A549 (cell line): ENCODE data around the gene IL4R.

ENCODE experiments used
- EP300 ChIP-seq, 2 experiments: fragments of >200 bp; sonication (Bioruptor Twin); formaldehyde crosslinking; IDR thresholded peaks; 2 replicates in 1 of 2; 3 replicates in 1 of 2; pipeline ENCODE4 v1.6.1; 2016 to 2017
- FOSL2 ChIP-seq, 2 experiments: fragments of 450-650 bp in 1 of 2; fragments of >200 bp in 1 of 2; sonication (Bioruptor Twin) in 1 of 2; formaldehyde crosslinking; IDR thresholded peaks; 2 replicates each; pipeline versions ENCODE4 v1.5.0 to v1.6.1; 2016 to 2020; ENCODE audit warnings: mild to moderate bottlenecking in 1 of 2, moderate library complexity in 1 of 2
- JUN ChIP-seq, 2 experiments: fragments of >200 bp; sonication (Bioruptor Twin); formaldehyde crosslinking; IDR thresholded peaks; 2 replicates in 1 of 2; 3 replicates in 1 of 2; pipeline ENCODE4 v1.6.1; 2016 to 2017
- RAD21 ChIP-seq, 2 experiments: fragments of >200 bp in 1 of 2; sonication (Bioruptor Twin) in 1 of 2; formaldehyde crosslinking in 1 of 2; IDR thresholded peaks in 1 of 2; conservative IDR thresholded peaks in 1 of 2; 2 replicates in 1 of 2; 3 replicates in 1 of 2; pipeline ENCODE4 v1.6.1; 2012 to 2018; ENCODE audit warnings: inconsistent platforms in 1 of 2
- SMC3 ChIP-seq: fragments of >200 bp; sonication (Bioruptor Twin); formaldehyde crosslinking; IDR thresholded peaks from 3 replicates; pipeline ENCODE4 v1.6.1; 2018; ENCODE audit warnings: inconsistent platforms
- TP53 ChIP-seq: fragments of 250-450 bp; sonication (Bioruptor Pico); IDR thresholded peaks from 2 replicates; pipeline ENCODE4 v1.5.0; 2021; ENCODE audit warnings: mild to moderate bottlenecking, moderate library complexity
- TF ChIP-seq, protein P1 (sequence below): fragments of >200 bp; sonication (Bioruptor Twin); formaldehyde crosslinking; IDR thresholded peaks from 3 replicates; pipeline ENCODE4 v1.5.1; 2016
- TF ChIP-seq, protein P2 (sequence below): fragments of 450-650 bp; IDR thresholded peaks from 2 replicates; pipeline ENCODE4 v1.6.1; 2014; ENCODE audit warnings: antibody characterized with exemption
- TF ChIP-seq, protein P3 (sequence below): fragments of 150-350 bp; IDR thresholded peaks from 2 replicates; pipeline ENCODE4 v1.6.1; 2014; ENCODE audit warnings: low read depth, mild to moderate bottlenecking, low read length

DNA sequence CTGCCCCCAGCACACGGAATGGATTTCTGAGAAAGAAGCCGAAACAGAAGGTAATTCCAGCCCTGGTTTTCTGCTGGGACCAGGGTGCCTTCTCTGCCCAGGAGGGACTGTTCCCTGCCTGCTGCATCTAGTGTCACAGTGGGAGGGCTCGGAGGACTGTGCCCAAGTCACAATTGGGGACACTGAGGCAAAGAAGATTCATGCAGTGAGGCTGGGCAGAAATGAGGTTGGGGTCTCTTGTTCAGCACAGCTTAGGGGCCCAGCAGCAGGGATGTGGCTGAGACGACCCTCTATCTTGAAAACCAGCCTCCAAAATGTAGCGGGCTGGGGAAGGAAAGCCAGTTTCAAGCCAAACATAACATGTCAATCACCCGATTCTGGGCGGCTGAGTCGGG is 88.8 kb downstream of the IL4R start:
- TF ChIP-seq, protein P1, sequence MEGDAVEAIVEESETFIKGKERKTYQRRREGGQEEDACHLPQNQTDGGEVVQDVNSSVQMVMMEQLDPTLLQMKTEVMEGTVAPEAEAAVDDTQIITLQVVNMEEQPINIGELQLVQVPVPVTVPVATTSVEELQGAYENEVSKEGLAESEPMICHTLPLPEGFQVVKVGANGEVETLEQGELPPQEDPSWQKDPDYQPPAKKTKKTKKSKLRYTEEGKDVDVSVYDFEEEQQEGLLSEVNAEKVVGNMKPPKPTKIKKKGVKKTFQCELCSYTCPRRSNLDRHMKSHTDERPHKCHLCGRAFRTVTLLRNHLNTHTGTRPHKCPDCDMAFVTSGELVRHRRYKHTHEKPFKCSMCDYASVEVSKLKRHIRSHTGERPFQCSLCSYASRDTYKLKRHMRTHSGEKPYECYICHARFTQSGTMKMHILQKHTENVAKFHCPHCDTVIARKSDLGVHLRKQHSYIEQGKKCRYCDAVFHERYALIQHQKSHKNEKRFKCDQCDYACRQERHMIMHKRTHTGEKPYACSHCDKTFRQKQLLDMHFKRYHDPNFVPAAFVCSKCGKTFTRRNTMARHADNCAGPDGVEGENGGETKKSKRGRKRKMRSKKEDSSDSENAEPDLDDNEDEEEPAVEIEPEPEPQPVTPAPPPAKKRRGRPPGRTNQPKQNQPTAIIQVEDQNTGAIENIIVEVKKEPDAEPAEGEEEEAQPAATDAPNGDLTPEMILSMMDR: no peak
- no peak for TF ChIP-seq EP300 (IDR thresholded peaks at IDR 0.05)
- TF ChIP-seq, protein P2, sequence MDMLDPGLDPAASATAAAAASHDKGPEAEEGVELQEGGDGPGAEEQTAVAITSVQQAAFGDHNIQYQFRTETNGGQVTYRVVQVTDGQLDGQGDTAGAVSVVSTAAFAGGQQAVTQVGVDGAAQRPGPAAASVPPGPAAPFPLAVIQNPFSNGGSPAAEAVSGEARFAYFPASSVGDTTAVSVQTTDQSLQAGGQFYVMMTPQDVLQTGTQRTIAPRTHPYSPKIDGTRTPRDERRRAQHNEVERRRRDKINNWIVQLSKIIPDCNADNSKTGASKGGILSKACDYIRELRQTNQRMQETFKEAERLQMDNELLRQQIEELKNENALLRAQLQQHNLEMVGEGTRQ: no peak
- TF ChIP-seq, protein P3, sequence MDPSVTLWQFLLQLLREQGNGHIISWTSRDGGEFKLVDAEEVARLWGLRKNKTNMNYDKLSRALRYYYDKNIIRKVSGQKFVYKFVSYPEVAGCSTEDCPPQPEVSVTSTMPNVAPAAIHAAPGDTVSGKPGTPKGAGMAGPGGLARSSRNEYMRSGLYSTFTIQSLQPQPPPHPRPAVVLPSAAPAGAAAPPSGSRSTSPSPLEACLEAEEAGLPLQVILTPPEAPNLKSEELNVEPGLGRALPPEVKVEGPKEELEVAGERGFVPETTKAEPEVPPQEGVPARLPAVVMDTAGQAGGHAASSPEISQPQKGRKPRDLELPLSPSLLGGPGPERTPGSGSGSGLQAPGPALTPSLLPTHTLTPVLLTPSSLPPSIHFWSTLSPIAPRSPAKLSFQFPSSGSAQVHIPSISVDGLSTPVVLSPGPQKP: no peak
- no peak for TF ChIP-seq TP53 (CRISPR knock-in tag)
- TF ChIP-seq FOSL2 (IDR thresholded peaks at IDR 0.05): no peak
- TF ChIP-seq FOSL2 (CRISPR knock-in tag; IDR thresholded peaks at IDR 0.05): no peak
- TF ChIP-seq RAD21 (conservative IDR thresholded peaks at IDR 0.05 in 1 of 2, IDR thresholded peaks at IDR 0.05 in 1 of 2): no peak
- no peak for TF ChIP-seq JUN (IDR thresholded peaks at IDR 0.05)
- no peak for TF ChIP-seq SMC3
